Adrenal gland (tissue), 5 donors: ENCODE data around the gene CENPC.

Experiments
- CTCF ChIP-seq, 6 experiments: fragments of 450-650 bp in 4 of 6; fragments of 200-600 bp in 2 of 6; sonication (generic) in 1 of 6; IDR thresholded peaks; 1 replicate in 5 of 6; 2 replicates in 1 of 6; pipeline versions ENCODE4 v1.5.1 to v1.8.0; 2016 to 2021; ENCODE audit warnings: antibody characterized with exemption in 6 of 6, mild to moderate bottlenecking in 2 of 6, moderate library complexity in 1 of 6
- POLR2A ChIP-seq, 2 donors: fragments of 450-650 bp; IDR thresholded peaks; one replicate each; pipeline ENCODE4 v1.6.1; 2017; ENCODE audit warnings: antibody characterized with exemption in 2 of 2, mild to moderate bottlenecking in 2 of 2, moderate library complexity in 1 of 2
- donor health status: DM: no; HTN: no; CAD: no.

GRCh38 chr4:67565284-67565683 lies 20.0 kb upstream of the CENPC start:
- no peak for TF ChIP-seq CTCF (IDR thresholded peaks at IDR 0.05)
- no peak for TF ChIP-seq POLR2A (IDR thresholded peaks at IDR 0.05)
